Stimulated activated CD8-positive, alpha-beta memory T cell treated with anti-CD3 and anti-CD28 coated beads, Interleukin-15, amount 100 ng/mL, for 24 hours (primary cell): Measurements from ENCODE around the gene TEX14.
"Not testable (repeated sequence)": the region's sequence is repeated elsewhere in the genome, so short reads cannot be mapped to it uniquely, and the experiment has no call there.

Experiments used
- DNase-seq: peaks from one replicate; pipeline ENCODE4 v3.0.0-alpha.2; 2020; ENCODE audit warnings: low read depth

Gene TEX14

DNA sequence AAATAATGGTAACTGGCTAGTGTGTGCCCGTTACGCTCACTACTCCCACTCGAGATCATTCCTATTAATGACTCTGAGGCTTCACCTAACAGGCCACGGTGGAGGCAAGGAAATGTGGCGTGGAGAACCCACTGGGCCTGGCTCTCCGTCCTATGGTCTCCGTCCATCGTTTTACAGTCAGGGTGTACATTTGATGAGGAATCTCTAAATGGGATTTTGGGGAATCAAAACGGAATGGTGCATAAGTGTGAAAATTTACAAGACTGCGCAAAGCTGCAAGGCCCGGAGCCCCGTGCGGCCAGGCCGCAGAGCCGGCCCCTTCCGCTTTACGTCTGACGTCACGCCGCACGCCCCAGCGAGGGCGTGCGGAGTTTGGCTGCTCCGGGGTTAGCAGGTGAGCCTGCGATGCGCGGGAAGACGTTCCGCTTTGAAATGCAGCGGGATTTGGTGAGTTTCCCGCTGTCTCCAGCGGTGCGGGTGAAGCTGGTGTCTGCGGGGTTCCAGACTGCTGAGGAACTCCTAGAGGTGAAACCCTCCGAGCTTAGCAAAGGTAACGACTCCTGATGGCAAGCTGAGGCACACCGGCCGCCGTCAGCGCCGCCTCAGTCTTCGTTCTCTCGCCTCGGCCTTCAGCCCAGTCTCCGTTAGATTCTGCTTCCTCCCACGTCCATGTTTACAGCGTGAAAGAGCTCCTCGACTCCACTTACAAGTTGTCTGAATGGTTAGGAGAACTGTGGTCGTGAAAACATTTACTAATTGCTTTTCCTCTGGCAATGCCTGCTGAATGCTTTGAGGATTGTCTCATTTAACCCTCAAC is 602 bp upstream of the TEX14 start, which contains the start of gene RAD51C:
RAD51C (plus strand) TSS at position 364 of the 817 bp plus-strand sequence; CDS start at position 406, 42 bp downstream.
- peak; percentile 72 for DNase-seq

DNA sequence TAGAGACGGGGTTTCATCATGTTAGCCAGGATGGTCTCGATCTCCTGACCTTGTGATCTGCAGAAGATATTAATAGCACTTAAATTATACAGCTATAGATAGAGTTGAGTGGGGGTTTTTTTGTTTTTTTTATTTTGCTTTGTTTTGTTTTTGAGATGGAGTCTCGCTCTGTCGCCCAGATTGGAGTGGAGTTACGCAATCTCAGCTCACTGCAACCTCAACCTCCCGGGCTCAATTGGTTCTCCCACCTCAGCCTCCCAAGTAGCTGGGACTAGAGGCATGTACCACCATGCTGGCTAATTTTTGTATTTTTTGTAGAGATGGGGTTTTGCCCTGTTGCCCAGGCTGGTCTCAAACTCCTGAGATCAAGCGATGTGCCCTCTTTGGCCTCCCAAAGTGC is 1.8 kb downstream of the TEX14 start:
- DNase-seq: not testable (repeated sequence)

DNA sequence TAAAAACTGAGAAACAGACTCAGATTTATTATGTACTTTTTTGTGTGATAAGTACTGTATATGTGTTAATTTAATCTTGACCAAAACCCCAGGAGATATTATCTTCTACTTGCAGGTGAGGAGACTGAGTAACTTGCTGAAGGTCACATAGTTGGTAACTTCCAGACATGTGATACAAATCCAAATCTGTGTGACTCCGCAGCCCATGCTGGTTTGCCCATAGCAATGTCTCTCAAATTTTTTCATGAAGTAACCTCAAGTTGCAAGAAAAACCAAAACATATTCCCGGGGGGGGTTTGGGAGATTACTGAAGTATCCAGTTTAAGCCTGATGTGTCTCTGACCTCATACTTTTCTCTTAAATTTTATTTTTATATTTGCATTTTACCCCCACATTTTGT is 3.3 kb downstream of the TEX14 start:
- no peak for DNase-seq

DNA sequence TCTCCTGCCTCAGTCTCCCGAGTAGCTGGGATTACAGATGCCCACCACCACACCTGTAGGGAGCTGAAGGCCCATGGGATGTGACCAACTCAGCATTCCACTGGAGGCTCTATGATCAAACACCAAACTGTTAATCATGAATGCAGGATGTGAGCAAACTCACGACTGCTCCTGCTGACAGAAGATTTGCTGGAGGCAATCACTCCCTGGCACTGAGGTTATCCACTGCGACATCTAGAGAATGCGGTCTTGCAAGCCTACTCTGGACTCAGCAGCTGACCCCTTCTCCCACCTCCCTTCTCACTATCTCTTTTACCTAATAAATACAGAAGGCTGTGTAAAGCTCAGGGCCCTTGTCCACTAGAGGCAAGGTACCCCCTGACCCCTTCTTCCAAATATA is 4.9 kb downstream of the TEX14 start:
- no peak for DNase-seq

DNA sequence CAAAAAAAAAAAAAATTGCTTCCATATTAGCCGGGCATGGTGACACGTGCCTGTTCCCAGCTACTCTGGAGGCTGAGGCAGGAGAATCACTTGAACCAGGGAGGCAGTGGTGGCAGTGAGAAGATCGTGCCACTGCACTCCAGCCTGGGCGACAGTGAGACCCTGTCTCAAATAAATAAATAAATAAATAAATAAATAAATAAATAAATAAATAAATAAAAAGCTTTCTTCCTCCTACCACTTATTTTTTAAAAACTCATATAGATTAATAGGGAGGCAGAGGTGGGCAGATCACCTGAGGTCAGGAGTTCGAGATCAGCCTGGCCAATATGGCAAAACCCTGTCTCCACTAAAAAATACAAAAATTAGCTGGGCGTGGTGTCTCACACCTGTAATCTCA is 7.4 kb downstream of the TEX14 start:
- DNase-seq: not testable (repeated sequence)

DNA sequence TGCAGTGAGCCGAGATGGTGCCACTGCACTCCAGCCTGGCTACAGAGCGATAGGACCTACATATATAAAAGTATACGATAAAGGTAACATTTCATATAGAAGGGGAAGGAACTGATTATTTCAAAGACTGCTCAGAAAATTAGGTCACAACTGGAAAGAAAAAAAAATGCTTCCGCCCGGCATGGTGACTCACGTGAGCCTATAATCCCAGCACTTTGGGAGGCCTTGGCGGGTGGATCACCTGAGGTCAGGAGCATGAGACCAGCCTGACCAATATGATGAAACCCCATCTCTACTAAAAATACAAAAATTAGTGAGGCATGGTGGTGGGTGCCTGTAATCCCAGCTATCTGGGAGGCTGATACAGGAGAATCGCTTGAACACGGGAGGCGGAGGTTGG is 7.8 kb downstream of the TEX14 start:
- no peak for DNase-seq

DNA sequence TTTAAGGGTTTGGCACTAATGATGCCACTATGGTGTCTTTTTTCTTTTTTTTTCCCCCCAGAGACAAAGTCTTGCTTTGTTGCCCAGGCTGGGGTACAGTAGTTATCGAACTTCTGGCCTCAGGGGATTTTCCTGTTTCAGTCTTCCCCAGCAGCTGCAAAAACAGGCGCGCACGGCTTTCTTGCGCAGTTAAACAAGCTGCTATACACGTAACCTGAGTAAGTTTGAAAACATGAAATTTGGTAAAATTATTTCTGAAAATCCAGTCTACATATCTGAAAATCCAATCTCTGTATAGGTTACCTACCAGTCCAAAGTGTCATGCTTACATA is 11.8 kb downstream of the TEX14 start:
- no peak for DNase-seq

DNA sequence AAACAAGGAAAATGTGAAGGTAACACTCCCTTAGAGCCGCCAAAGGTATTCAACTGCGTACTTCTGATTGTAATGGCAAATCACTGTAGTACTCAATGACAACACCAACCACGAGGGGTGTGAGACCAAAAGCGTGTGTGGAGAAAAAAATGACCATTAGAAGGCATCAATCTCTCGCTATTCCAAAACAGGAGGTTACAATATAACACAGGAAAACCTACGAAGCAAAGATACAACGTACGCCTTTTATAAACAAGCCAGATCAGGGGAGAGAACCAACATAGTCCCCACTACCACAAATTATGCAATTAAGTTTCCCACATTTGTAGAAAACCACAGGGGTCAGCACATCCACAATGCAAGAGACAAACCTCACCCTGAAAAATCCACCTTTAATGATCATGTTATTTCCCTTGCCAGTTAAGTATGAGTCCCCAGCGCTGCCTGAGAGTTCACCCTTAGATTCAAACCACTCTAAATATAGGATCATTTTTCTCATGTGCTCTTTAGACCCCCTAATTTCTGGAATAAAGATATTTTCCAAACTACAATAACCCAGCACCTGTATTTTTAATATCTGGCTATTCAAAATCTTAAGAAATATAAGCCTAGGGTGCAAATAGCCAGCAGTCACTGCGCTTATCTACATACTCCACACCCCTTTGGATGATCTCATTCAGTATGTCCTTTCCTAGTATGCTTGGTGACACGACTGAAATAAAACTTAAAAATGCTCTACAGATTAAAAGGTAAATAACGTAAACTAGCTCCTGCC is 12.4 kb downstream of the TEX14 start:
- DNase-seq: no peak

DNA sequence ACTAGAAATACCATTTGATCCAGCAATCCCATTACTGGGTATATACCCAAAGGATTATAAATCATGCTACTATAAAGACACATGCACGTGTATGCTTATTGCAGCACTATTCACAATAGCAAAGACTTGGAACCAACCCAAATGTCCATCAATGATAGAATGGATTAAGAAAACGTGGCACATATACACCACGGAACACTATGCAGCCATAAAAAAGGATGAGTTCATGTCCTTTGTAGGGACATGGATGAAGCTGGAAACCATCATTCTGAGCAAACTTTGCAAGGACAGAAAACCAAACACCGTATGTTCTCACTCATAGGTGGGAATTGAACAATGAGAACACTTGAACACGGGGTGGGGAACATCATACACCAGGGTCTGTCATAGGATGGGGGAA is 13.6 kb downstream of the TEX14 start:
- not testable (repeated sequence) for DNase-seq

DNA sequence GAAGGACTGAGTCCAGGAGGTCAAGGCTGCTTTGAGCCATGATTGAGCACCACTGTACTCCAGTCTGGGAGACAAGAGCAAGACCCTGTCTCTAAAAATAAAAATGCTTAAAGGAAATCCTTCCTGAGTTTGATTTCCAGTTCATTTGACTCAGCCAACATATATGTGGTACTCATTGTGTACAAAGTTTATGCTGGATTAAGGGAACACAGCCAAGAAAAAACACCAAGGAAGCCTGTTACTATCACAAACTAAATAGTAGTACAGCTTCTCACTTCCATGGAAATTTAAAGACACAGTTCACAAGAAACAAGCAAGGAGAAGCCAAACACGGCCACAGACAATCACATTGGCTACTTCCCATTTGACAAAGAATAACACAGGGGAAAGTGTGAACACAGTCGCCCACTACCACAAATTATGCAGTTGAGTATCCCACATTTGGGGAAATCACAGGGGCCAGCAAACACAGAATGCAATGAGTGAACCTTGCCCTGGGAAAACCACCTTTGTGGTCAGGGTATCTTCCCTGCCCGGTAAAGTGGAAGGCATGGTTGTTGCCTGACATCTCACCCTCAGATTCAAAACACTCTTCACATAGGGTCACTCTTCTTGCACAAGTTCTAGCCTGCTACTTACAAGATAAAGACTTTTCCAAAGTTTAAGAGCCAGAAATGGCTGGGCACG is 14.5 kb downstream of the TEX14 start:
- DNase-seq: no peak

DNA sequence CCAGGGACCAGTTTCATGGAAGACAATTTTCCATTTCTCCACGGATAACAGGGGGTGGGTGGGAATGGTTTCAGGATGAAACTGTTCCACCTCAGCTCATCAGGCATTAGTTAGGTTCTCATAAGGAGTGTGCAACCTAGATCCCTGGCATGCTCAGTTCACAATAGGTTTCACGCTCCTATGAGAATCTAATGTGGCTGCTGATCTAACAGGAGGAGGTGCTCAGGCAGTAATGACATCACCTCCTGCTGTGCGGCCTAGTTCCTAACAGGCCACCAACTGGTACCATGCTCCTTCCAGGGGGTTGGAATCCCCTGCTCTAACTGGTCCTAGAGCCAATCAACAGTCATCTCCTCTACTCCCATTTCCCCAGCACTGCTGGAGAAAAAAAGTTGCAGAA is 19.9 kb downstream of the TEX14 start:
- no peak for DNase-seq

DNA sequence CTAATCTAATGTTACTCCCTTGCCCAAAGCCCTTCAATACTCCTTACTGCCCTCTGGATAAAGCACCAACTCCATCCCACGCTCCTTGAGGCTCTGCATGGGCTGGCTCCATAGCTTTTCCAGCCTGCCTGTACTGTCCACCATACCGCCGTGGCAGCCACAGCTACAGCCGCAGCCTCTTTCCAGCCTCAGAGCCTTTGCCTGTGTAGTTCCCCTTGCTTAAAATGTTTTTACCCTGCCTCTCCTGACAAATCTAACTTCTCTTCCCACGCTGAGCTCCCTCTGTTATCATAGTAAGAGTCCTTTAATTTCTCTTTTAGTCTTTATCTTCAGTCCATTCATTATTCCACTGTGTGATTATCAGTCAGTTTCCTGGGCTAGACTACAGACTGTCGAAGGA is 22.0 kb downstream of the TEX14 start:
- DNase-seq: no peak

DNA sequence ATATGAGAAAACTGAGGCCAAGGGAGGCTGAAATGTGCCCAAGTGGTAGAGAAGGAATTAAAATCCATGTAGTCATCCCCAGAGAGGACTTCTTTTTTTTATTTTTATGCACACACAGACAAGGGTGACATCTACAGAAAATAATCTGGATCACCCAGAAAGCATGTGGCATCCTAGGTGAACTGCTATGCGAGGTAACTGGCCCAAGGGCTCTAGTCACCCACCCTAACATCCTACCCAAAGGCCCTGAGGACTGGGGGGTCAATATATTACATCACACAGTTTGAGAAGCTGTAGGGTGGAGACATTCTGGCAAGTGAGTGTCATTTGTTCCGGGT is 23.3 kb downstream of the TEX14 start:
- DNase-seq: no peak

DNA sequence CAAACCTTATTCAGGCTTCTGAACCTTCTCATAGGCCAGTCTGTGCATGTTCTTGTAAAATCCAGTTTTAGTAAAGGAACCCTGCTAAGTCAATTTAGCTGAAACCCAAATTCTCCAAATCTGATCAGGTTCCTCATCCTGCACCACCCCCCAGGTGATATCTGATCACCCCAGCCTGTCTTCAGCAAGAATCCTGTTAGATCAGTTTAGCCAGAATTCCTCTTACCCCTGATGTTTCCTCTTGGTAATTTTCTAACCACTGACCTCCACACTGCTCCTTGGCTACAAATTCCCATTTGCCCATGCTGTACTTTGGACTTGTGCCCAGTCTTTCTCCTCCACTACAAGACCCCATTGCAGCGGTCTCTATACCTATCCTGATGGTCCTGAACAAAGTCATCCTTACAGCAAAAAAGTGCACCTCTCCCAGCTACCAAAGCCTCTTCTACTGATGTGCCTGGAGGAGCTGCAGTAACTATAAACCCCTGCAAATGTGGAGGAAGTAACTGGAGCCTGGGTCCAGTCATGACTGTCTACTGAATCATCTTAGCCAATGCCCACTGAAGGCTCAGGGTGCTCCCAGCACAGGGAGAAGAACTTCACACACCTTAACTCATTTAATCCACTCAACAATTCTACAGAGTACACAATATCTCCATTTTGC is 23.8 kb downstream of the TEX14 start:
- DNase-seq: no peak

DNA sequence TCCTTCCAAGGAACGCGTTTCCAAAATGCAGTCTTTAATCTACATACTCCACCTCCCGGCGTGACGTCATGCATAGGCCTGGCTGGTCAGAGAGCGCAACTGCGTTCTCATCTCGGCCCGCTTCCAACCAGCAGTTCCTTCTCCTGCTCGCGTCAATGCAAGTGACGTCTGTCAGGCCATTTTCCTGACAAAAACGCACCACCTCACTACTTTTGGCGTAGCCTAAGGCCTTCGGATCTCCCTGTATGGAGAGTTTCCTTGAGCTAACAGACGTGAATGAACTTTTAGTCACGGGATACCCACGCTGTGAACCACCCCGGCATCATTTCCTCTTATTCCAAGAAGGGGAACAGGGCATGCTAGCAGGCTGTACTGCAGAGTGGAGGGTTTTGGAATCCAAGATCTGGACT is 25.0 kb downstream of the TEX14 start:
- DNase-seq: no peak

DNA sequence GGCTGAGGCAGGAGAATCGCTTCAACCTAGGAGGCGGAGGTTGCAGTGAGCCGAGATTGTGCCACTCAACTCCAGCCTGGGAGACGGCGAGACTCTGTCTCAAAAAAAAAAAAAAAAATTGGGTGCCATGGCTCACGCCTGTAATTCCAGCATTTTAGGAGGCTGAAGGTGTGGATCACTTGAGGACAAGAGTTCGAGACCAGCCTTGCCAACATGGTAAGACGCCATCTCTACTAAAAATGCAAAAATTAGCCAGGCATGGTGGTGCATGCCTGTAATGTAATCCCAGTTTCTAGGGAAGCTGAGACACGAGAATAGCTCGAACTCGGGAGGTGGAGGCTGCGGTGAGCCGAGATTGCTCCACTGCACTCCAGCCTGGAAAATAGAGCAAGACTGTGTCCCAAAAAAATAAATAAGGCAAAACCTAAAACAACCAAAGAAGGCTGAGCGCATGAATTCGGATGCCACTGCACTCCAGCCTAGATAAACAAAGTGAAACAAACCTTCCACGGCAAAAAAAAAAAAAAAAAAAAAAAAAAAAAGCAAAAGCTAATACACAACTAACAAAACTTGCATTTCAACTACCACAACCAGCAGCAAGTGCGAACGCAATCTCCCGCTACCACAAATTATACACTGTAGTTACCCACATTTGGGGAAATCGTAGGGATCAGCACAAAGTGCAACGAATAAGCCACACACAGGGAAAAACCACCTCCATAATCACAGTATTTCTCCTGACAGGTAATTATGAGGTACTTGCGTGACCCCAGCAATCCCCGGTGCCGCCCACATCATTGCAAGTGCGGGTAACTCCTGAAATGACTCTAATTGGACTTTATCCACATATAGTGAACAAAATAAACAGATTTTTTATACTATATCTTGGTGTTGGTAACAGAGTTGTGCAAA is 25.6 kb downstream of the TEX14 start:
- no peak for DNase-seq

DNA sequence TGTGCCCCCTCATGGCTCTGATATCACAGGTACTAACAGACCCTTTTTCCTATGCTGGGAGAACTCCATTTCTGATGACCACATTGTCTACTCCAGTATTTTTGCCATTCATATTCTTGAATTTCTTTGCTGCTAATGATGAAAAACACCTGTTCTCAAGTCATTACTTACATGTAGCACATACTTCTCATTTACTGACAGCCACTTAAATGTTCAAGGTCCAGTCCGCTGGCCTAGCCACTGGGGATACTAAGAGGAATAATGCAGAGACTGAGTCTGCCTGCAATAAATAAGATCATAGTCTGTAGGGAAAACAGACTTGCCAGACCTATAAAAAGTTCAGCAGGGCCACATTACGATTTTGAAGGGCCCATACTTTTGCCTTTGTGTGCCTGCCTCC is 27.5 kb downstream of the TEX14 start:
- no peak for DNase-seq

DNA sequence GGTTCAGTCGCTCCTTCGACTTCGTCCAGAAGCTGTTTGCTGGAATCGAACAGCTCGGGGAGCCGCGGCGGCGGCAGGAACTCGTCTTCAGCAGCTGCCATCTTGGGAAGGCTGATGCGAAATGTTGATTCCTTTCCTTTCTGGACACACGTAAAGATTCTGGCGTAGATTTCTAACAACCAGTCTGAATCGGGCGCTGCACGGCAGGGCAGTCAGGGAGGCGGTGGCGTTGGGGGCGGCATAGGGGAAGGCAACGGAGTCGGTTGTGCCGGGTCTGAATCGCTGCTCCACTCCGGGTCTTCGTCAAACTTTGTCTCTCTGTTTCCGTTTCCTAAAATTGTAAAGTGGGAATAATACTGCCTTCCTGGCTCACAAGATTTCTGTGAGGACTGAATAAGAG is 30.3 kb downstream of the TEX14 start:
- DNase-seq: no peak

DNA sequence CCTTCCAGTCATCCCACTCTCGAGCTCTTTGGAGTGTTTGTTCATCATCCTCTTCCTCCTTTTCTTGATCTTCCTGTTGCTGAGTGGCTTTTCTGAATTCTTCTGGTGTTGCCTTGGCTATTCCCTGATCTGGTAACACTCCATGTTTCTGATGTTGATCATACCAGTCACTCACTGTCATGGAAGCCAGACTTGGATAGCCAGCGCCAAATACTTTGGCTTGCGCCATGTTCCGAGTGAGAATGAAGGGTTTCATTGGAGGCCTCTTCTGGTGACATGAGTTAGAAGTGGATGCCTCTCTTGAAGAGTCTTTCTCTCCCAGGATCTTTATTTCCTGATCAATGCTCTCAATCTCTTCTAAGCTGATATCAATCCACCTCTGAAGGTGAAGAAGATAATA is 31.2 kb downstream of the TEX14 start:
- DNase-seq: no peak

DNA sequence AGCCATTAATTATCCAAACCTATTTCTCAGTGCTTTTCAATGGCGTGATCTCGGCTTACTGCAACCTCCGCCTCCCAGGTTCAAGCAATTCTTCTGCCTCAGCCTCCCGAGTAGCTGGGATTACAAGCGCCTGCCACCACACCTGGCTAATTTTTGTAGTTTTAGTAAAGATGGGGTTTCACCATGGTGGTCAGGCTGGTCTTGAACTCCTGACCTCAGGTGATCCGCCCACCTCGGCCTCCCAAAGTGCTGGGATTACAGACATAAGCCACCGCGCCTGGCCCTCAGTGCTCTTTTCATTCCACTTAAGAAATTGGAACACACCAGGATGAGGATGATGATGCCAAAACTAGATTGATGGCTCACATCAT is 32.1 kb downstream of the TEX14 start:
- DNase-seq: not testable (repeated sequence)
